CD14-positive monocyte (primary cell): ENCODE results near the gene PHLDB2. TPM values are rescaled to one million over a fixed set of nuclear protein-coding genes. Genes with fewer than 3 reads are reported as not detected.

Source experiments
- DNase-seq, 3 donors: peaks; one replicate each; pipeline ENCODE4 v3.0.0-alpha.2; 2011 to 2022
- H2AFZ ChIP-seq: 2 replicates; pipeline ENCODE4 v1.6.0; 2012; ENCODE audit warnings: mild to moderate bottlenecking, low read depth, low read length, inconsistent platforms; ENCODE audit not compliant: insufficient read depth, poor library complexity, severe bottlenecking
- H3K27ac ChIP-seq, 2 donors: 1 replicate in 1 of 2; 2 replicates in 1 of 2; pipeline ENCODE4 v1.5.1; 2012 to 2013; ENCODE audit warnings: low read length in 2 of 2, control low read depth in 1 of 2, inconsistent platforms in 1 of 2, low read depth in 1 of 2, mild to moderate bottlenecking in 1 of 2
- H3K27me3 ChIP-seq, 2 donors: one replicate each; pipeline versions ENCODE4 v1.6.0 to v1.6.1; 2011 to 2013; ENCODE audit warnings: low read length in 2 of 2; ENCODE audit not compliant: control insufficient read depth in 2 of 2, insufficient read depth in 2 of 2
- H3K36me3 ChIP-seq, 2 donors: replicated peaks in 1 of 2; 1 replicate in 1 of 2; 2 replicates in 1 of 2; pipeline versions ENCODE4 v1.5.1 to v1.6.1; 2012 to 2013; ENCODE audit warnings: low read length in 2 of 2, control low read depth in 1 of 2, inconsistent platforms in 1 of 2, mild to moderate bottlenecking in 1 of 2; ENCODE audit not compliant: insufficient read depth in 2 of 2, control insufficient read depth in 1 of 2
- H3K4me1 ChIP-seq, 2 donors: 1 replicate in 1 of 2; 2 replicates in 1 of 2; pipeline versions ENCODE4 v1.5.1 to v1.6.1; 2012 to 2013; ENCODE audit warnings: low read length in 2 of 2, control low read depth in 1 of 2, inconsistent platforms in 1 of 2, mild to moderate bottlenecking in 1 of 2, moderate library complexity in 1 of 2; ENCODE audit not compliant: insufficient read depth in 2 of 2, control insufficient read depth in 1 of 2
- H3K4me2 ChIP-seq: replicated peaks from 2 replicates; pipeline ENCODE3; 2012; ENCODE audit warnings: low read length, moderate library complexity, mild to moderate bottlenecking; ENCODE audit not compliant: poor library complexity, severe bottlenecking; ENCODE audit errors: extremely low read depth
- H3K4me3 ChIP-seq, 3 experiments: fragments of 200-600 bp in 1 of 3; sonication (generic) in 1 of 3; replicated peaks in 1 of 3; 1 replicate in 2 of 3; 2 replicates in 1 of 3; pipeline ENCODE4 v1.5.1; 2011 to 2013; ENCODE audit warnings: low read length in 3 of 3, mild to moderate bottlenecking in 3 of 3, control low read depth in 2 of 3, low read depth in 2 of 3, inconsistent platforms in 1 of 3, moderate library complexity in 1 of 3
- H3K79me2 ChIP-seq: 2 replicates; pipeline ENCODE4 v1.6.0; 2012; ENCODE audit warnings: mild to moderate bottlenecking, control low read depth, inconsistent platforms, low read length, moderate library complexity; ENCODE audit not compliant: insufficient read depth
- H3K9ac ChIP-seq: 2 replicates; pipeline ENCODE4 v1.6.0; 2017; ENCODE audit warnings: low read length, mild to moderate bottlenecking; ENCODE audit not compliant: insufficient read depth, poor library complexity, severe bottlenecking
- H3K9me3 ChIP-seq, 2 donors: replicated peaks in 1 of 2; 1 replicate in 1 of 2; 2 replicates in 1 of 2; pipeline versions ENCODE4 v1.5.1 to v1.6.1; 2012 to 2013; ENCODE audit warnings: low read length in 2 of 2, control low read depth in 1 of 2; ENCODE audit not compliant: control insufficient read depth in 1 of 2, insufficient read depth in 1 of 2
- H4K20me1 ChIP-seq: 2 replicates; pipeline ENCODE4 v1.6.0; 2012; ENCODE audit warnings: mild to moderate bottlenecking, low read length, control low read depth, moderate library complexity; ENCODE audit not compliant: insufficient read depth
- H3K27ac Mint-ChIP-seq, 7 donors: one replicate each; pipeline ENCODE4 v1.8.0; 2020; ENCODE audit warnings: mild to moderate bottlenecking in 7 of 7, mixed read lengths in 7 of 7, moderate library complexity in 6 of 7, inconsistent platforms in 2 of 7
- H3K27me3 Mint-ChIP-seq, 3 donors: one replicate each; pipeline ENCODE4 v1.8.0; 2021 to 2022; ENCODE audit warnings: low read depth in 3 of 3, mild to moderate bottlenecking in 3 of 3, mixed read lengths in 3 of 3, moderate library complexity in 3 of 3, inconsistent platforms in 1 of 3
- H3K36me3 Mint-ChIP-seq, 2 donors: one replicate each; pipeline ENCODE4 v1.8.0; 2020; ENCODE audit warnings: mixed read lengths in 2 of 2, inconsistent platforms in 1 of 2, mild to moderate bottlenecking in 1 of 2
- H3K4me1 Mint-ChIP-seq: one replicate; pipeline ENCODE4 v1.8.0; 2020; ENCODE audit warnings: mild to moderate bottlenecking, mixed read lengths
- H3K4me3 Mint-ChIP-seq, 2 donors: one replicate each; pipeline ENCODE4 v1.8.0; 2020; ENCODE audit warnings: mild to moderate bottlenecking in 2 of 2, mixed read lengths in 2 of 2, moderate library complexity in 1 of 2
- H3K9me3 Mint-ChIP-seq, 7 donors: one replicate each; pipeline ENCODE4 v1.8.0; 2020 to 2022; ENCODE audit warnings: mixed read lengths in 7 of 7, mild to moderate bottlenecking in 6 of 7, moderate library complexity in 6 of 7, inconsistent platforms in 2 of 7
- WGBS: methylation state at CpG from one replicate; pipeline ENCODE4 v1.1.5; 2013; ENCODE audit warnings: missing lambda C conversion rate; ENCODE audit not compliant: insufficient coverage; 5-methylcytosine and 5-hydroxymethylcytosine counted together
- intact Hi-C, 2 donors: fragments of 100-400 bp; cut with micrococcal nuclease; formaldehyde crosslinking; loops; one replicate each; pipeline versions ENCODE4 v1.15.0 to v1.15.1; 2023
- polyA plus RNA-seq, 3 donors: library from polyadenylated mRNA; depleted of rRNA in 1 of 3; unstranded in 2 of 3; stranded (reverse) in 1 of 3; fragments of 300-500 nt in 2 of 3; fragments of >200 nt in 1 of 3; fragmentation: Illumina TruSeq in 2 of 3; gene quantifications; 1 replicate in 2 of 3; 2 replicates in 1 of 3; pipeline ENCODE4 v1.2.3, GENCODE V29; 2012 to 2021
- TF ChIP-seq, protein P1 (sequence below): fragments of 200-600 bp; IDR thresholded peaks from one replicate; pipeline ENCODE4 v1.8.0; 2022; ENCODE audit warnings: antibody characterized with exemption, mild to moderate bottlenecking

PHLDB2 gene
- polyA plus RNA-seq, 3 donors: 0.08 TPM; not detected in 2

DNA sequence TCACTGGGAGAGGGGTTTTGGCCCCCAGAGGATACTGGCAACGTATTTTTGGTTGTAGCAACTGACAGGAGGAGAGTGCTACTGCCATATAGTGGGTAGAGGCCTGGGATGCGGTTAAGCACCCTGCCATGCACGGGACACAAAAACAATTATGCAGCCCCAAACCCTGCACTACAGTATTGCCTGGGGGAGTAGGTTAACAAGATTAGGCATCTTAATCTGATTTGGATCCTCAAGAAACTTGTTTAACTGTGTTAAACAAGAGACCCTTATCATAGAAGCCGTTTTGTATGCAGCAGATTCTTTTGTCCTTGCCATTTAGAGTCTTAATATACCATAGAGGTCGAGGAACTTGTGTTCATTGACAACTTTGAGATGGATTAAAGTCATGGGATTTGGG, 3.4 kb downstream of the PHLDB2 start:
- H3K9me3 ChIP-seq: peaks cover 0 to 3% of the 10 kb centered on the region in 2 donors
- no peaks in the 10 kb centered on the region for H3K36me3 ChIP-seq
- intact Hi-C loops: no loop called here
- H3K9ac ChIP-seq: no peak overlapping the region
- Mint-ChIP-seq H3K9me3 (peaks cover 0 to 5% (median 0%) of the 10 kb centered on the region in 7 donors), H3K27ac (no peak overlapping the region), H3K36me3 (peaks cover 2 to 4% of the 10 kb centered on the region in 2 donors), H3K4me1 (peaks cover 24% of the 10 kb centered on the region), H3K4me3 (no peak overlapping the region), H3K27me3 (peaks cover 39 to 47% (median 40%) of the 10 kb centered on the region in 3 donors)
- no peaks in the 10 kb centered on the region for H3K79me2 ChIP-seq
- H2AFZ ChIP-seq: no peak overlapping the region
- 80% methylated on average over 1 of the region's 5 CpGs for WGBS
- peaks cover 23 to 29% of the 10 kb centered on the region in 2 donors for H3K27me3 ChIP-seq
- H3K4me1 ChIP-seq: peaks cover 19 to 21% of the 10 kb centered on the region in 2 donors
- TF ChIP-seq, protein P1, sequence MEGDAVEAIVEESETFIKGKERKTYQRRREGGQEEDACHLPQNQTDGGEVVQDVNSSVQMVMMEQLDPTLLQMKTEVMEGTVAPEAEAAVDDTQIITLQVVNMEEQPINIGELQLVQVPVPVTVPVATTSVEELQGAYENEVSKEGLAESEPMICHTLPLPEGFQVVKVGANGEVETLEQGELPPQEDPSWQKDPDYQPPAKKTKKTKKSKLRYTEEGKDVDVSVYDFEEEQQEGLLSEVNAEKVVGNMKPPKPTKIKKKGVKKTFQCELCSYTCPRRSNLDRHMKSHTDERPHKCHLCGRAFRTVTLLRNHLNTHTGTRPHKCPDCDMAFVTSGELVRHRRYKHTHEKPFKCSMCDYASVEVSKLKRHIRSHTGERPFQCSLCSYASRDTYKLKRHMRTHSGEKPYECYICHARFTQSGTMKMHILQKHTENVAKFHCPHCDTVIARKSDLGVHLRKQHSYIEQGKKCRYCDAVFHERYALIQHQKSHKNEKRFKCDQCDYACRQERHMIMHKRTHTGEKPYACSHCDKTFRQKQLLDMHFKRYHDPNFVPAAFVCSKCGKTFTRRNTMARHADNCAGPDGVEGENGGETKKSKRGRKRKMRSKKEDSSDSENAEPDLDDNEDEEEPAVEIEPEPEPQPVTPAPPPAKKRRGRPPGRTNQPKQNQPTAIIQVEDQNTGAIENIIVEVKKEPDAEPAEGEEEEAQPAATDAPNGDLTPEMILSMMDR: no peak
- no peak overlapping the region for H3K4me3 ChIP-seq
- H3K4me2 ChIP-seq: no peak overlapping the region
- H3K27ac ChIP-seq: no peak overlapping the region
- DNase-seq: no peak
- H4K20me1 ChIP-seq: no peaks in the 10 kb centered on the region

DNA sequence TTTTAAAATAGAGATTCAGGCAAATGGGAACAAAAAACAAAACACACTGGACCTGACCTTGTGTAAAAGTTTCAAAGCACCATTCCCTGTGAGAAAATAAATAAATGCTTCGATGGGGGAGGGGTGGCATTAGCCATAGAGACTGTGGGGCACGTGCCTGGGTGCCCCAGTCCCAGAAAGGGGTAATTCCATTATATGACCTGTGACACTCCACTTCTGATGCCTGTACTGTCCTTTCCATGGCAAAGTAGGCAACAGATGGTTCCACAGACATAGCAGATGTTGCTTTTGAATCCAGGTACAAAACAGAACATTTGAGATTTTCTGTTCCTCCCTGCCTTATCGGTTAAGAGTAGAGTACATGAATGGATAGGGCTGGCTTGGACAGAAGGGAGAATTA, 3.9 kb downstream of the PHLDB2 start:
- Histone ChIP-seq H2AFZ (no peak overlapping the region), H3K36me3 (no peaks in the 10 kb centered on the region), H3K27me3 (peaks cover 23 to 29% of the 10 kb centered on the region in 2 donors), H3K79me2 (no peaks in the 10 kb centered on the region), H3K9ac (no peak overlapping the region), H3K4me2 (no peak overlapping the region), H3K4me1 (peaks cover 19 to 21% of the 10 kb centered on the region in 2 donors), H4K20me1 (no peaks in the 10 kb centered on the region), H3K9me3 (peaks cover 0 to 3% of the 10 kb centered on the region in 2 donors), H3K27ac (no peak overlapping the region), H3K4me3 (no peak overlapping the region)
- TF ChIP-seq, protein P1: no peak
- peaks cover 33 to 44% (median 39%) of the 10 kb centered on the region in 3 donors for H3K27me3 Mint-ChIP-seq
- H3K9me3 Mint-ChIP-seq: peaks cover 0 to 5% (median 0%) of the 10 kb centered on the region in 7 donors
- no peak overlapping the region for H3K27ac Mint-ChIP-seq
- peaks cover 0 to 4% of the 10 kb centered on the region in 2 donors for H3K36me3 Mint-ChIP-seq
- H3K4me1 Mint-ChIP-seq: peaks cover 24% of the 10 kb centered on the region
- no peak overlapping the region for H3K4me3 Mint-ChIP-seq
- 95% methylated on average over 2 of the region's 3 CpGs for WGBS
- no peak for DNase-seq
- intact Hi-C loops: no loop called here
